Smooth muscle cell (in vitro differentiated cells): Measurements from ENCODE around the gene SERPINB7. TPM values are rescaled to one million over a fixed set of nuclear protein-coding genes. Genes with fewer than 3 reads are reported as not detected.
"Not testable (repeated sequence)": the region's sequence is repeated elsewhere in the genome, so short reads cannot be mapped to it uniquely, and the experiment has no call there.

Experiments
- DNase-seq: peaks from one replicate; lab custom pipeline; 2025; ENCODE audit not compliant: unreplicated experiment; lab: John Stamatoyannopoulos, UW
- H2AFZ ChIP-seq: fragments of 200-600 bp; sonication (generic); 2 replicates; pipeline ENCODE4 v1.6.0; 2016; ENCODE audit warnings: antibody characterized with exemption, low read depth, mild to moderate bottlenecking
- H3F3A ChIP-seq: fragments of 200-600 bp; sonication (generic); 2 replicates; pipeline ENCODE4 v1.6.0; 2017; ENCODE audit warnings: antibody characterized with exemption, low read depth
- H3K27ac ChIP-seq: fragments of 200-600 bp; sonication (generic); 2 replicates; pipeline ENCODE4 v1.5.1; 2016; ENCODE audit warnings: low read depth, mild to moderate bottlenecking
- H3K27me3 ChIP-seq: fragments of 200-600 bp; sonication (generic); 2 replicates; pipeline ENCODE4 v1.6.1; 2016; ENCODE audit warnings: low read depth, mild to moderate bottlenecking
- H3K36me3 ChIP-seq: fragments of 200-600 bp; sonication (generic); 2 replicates; pipeline ENCODE4 v1.5.1; 2016; ENCODE audit warnings: low read depth
- H3K4me1 ChIP-seq: fragments of 200-600 bp; sonication (generic); 2 replicates; pipeline ENCODE4 v1.5.1; 2016; ENCODE audit warnings: low read depth
- H3K4me2 ChIP-seq: fragments of 200-600 bp; sonication (generic); 2 replicates; pipeline ENCODE4 v1.6.0; 2016; ENCODE audit warnings: mild to moderate bottlenecking
- H3K4me3 ChIP-seq: fragments of 200-600 bp; sonication (generic); 2 replicates; pipeline ENCODE4 v1.5.1; 2016; ENCODE audit warnings: mild to moderate bottlenecking
- H3K79me2 ChIP-seq: fragments of 200-600 bp; sonication (generic); 2 replicates; pipeline ENCODE4 v1.6.0; 2016; ENCODE audit warnings: low read depth, mild to moderate bottlenecking
- H3K9ac ChIP-seq: fragments of 200-600 bp; sonication (generic); 2 replicates; pipeline ENCODE4 v1.6.0; 2016; ENCODE audit warnings: low read depth
- H3K9me3 ChIP-seq: fragments of 200-600 bp; sonication (generic); replicated peaks from 2 replicates; pipeline ENCODE4 v1.5.1; 2016; ENCODE audit warnings: low read depth
- H4K20me1 ChIP-seq: fragments of 200-600 bp; sonication (generic); 2 replicates; pipeline ENCODE4 v1.6.0; 2016; ENCODE audit warnings: low read depth
- CTCF ChIP-seq: fragments of 200-600 bp; sonication (generic); IDR thresholded peaks from 2 replicates; pipeline ENCODE4 v1.5.1; 2017; ENCODE audit warnings: borderline replicate concordance, mild to moderate bottlenecking, antibody characterized with exemption; ENCODE audit not compliant: insufficient read depth, poor library complexity, severe bottlenecking
- WGBS: methylation state at CpG from one replicate; pipeline ENCODE4 v1.1.7; 2016; ENCODE audit warnings: low lambda C conversion rate; 5-methylcytosine and 5-hydroxymethylcytosine counted together
- polyA plus RNA-seq: library from polyadenylated mRNA; unstranded; fragments of >200 nt; fragmentation: Nextera tagmentation; extraction: Ambion mirVana; gene quantifications from 2 replicates; pipeline ENCODE4 v1.2.1, GENCODE V29; 2016
- total RNA-seq: library from RNA; depleted of rRNA; stranded (reverse); fragments of >200 nt; gene quantifications from 2 replicates; pipeline ENCODE4 v1.2.3, GENCODE V29; 2014

The SERPINB7 gene
- total and polyA plus RNA-seq, 2 experiments from 2014 or later, result 18.4 to 174 TPM

- H4K20me1 ChIP-seq, result no peaks in the 10 kb centered on the region
- H3K4me1 ChIP-seq, result no peaks in the 10 kb centered on the region
- no peak overlapping the region for H3K9ac ChIP-seq
- H3K79me2 ChIP-seq, result no peaks in the 10 kb centered on the region
- DNase-seq, result no peak
- H3K27me3 ChIP-seq, result no peaks in the 10 kb centered on the region
- H3K36me3 ChIP-seq, result no peaks in the 10 kb centered on the region
- H3K9me3 ChIP-seq, result no peaks in the 10 kb centered on the region
- no peak overlapping the region for H3K4me3 ChIP-seq
- no peak overlapping the region for H3K4me2 ChIP-seq
- no peak for TF ChIP-seq CTCF
- H3F3A ChIP-seq, result no peaks in the 10 kb centered on the region
- no peak overlapping the region for H3K27ac ChIP-seq
- no peak overlapping the region for H2AFZ ChIP-seq
Measured at GRCh38 chr18:63753676-63754075, 21.5 kb upstream of the SERPINB7 start.

- Histone ChIP-seq H4K20me1 (no peaks in the 10 kb centered on the region), H3K27me3 (no peaks in the 10 kb centered on the region), H3K4me1 (no peaks in the 10 kb centered on the region), H3K36me3 (peaks cover 5% of the 10 kb centered on the region), H3F3A (no peaks in the 10 kb centered on the region), H3K4me3 (no peak overlapping the region), H3K27ac (no peak overlapping the region), H3K4me2 (no peak overlapping the region), H2AFZ (no peak overlapping the region), H3K9ac (no peak overlapping the region), H3K9me3 (no peaks in the 10 kb centered on the region), H3K79me2 (no peaks in the 10 kb centered on the region)
- TF ChIP-seq CTCF, result no peak
- DNase-seq, result no peak
Measured at GRCh38 chr18:63757541-63757940, 17.7 kb upstream of the SERPINB7 start.

GRCh38 chr18:63758615-63759240, 16.5 kb upstream of the SERPINB7 start:
- 84% methylated on average over 3 of the region's 3 CpGs for WGBS
- Histone ChIP-seq H4K20me1 (no peaks in the 10 kb centered on the region), H3K4me2 (no peak overlapping the region), H3K79me2 (no peaks in the 10 kb centered on the region), H3K27ac (no peak overlapping the region), H2AFZ (no peak overlapping the region), H3F3A (no peaks in the 10 kb centered on the region), H3K27me3 (no peaks in the 10 kb centered on the region), H3K36me3 (peaks cover 5% of the 10 kb centered on the region), H3K9me3 (no peaks in the 10 kb centered on the region), H3K4me1 (no peaks in the 10 kb centered on the region), H3K4me3 (no peak overlapping the region), H3K9ac (no peak overlapping the region)
- no peak for TF ChIP-seq CTCF
- no peak for DNase-seq

GRCh38 chr18:63759786-63760185, 15.4 kb upstream of the SERPINB7 start:
- not testable (repeated sequence) for H3K9me3 ChIP-seq
- 99% methylated on average over 2 of the region's 2 CpGs for WGBS

More at GRCh38 chr18:63759786-63760185, 15.4 kb upstream of the SERPINB7 start:
- not testable (repeated sequence) for H3K27me3 ChIP-seq, DNase-seq, H3K79me2 ChIP-seq, H2AFZ ChIP-seq, H3K27ac ChIP-seq, H3K4me2 ChIP-seq, H3K4me3 ChIP-seq, H3K9ac ChIP-seq, H4K20me1 ChIP-seq, H3F3A ChIP-seq, H3K4me1 ChIP-seq, H3K36me3 ChIP-seq
